ENCODE data around the gene VWA5B1. TPM values are rescaled to one million over a fixed set of nuclear protein-coding genes. Genes with fewer than 3 reads are reported as not detected.
A peak's percentile ranks its signal among the peaks of the same experiment; 100 is the strongest.

The VWA5B1 gene, protein sequence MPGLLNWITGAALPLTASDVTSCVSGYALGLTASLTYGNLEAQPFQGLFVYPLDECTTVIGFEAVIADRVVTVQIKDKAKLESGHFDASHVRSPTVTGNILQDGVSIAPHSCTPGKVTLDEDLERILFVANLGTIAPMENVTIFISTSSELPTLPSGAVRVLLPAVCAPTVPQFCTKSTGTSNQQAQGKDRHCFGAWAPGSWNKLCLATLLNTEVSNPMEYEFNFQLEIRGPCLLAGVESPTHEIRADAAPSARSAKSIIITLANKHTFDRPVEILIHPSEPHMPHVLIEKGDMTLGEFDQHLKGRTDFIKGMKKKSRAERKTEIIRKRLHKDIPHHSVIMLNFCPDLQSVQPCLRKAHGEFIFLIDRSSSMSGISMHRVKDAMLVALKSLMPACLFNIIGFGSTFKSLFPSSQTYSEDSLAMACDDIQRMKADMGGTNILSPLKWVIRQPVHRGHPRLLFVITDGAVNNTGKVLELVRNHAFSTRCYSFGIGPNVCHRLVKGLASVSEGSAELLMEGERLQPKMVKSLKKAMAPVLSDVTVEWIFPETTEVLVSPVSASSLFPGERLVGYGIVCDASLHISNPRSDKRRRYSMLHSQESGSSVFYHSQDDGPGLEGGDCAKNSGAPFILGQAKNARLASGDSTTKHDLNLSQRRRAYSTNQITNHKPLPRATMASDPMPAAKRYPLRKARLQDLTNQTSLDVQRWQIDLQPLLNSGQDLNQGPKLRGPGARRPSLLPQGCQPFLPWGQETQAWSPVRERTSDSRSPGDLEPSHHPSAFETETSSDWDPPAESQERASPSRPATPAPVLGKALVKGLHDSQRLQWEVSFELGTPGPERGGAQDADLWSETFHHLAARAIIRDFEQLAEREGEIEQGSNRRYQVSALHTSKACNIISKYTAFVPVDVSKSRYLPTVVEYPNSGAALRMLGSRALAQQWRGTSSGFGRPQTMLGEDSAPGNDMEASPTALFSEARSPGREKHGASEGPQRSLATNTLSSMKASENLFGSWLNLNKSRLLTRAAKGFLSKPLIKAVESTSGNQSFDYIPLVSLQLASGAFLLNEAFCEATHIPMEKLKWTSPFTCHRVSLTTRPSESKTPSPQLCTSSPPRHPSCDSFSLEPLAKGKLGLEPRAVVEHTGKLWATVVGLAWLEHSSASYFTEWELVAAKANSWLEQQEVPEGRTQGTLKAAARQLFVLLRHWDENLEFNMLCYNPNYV
- total RNA-seq (2014; rRNA removed) (not detected in 2 replicates), Bru-seq, nascent RNA (percentile 1 among the genes with signal in this experiment), BruChase-seq, experiment 1, labeled RNA remaining after a 6-hour chase (percentile 1 among the genes with signal in this experiment), BruChase-seq, experiment 2, labeled RNA remaining after a 2-hour chase (not detected)
- long read RNA-seq = 0 reads

DNA sequence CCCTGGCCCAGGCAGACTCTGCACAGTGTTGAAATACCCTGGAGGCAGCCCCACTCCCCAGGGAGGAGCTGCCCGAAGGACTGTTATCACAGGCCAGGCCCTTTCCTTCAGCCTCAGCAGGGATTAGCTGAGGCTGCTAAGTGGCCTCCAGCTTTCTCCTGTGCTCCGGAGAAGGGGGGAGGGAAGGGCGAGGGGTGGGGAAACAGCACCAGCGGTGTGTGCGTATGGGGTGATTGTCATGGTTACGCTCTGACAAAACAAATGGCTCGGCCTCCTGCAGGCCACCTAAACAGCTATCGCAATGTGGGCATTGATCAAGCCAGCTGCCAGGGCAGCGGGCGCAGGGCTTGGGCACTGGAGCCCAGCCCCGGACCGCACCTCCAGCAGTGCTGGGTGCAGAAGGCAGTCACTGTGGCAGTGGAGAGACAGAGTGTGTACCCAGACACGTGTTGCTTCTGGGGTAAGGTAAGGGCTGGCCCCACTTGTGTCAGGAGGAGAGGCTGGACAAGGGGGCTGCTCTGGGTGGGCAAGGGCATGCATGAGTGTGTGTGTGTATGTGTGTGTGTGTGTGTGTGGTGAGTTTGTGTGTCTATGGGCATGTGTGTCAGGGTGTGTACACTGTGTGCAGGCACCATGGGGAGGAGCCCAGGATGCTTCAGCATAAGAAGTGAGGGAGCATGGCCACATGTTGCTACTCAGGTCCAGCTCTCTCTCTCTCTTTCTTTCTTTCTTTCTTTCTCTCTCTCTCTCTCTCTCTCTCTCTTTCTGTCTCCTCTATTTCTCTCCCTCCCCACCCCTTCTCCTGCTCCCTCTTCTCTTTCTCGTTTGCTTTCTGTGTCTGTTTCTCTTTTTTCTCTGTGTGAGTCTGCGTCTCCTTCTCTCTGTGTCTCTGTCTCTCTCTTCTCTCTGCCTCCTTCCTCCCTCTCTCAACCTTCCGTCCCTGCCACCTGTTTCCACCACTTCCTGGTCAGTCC lies at the start of gene VWA5B1:
TSS of gene VWA5B1 (plus strand) at position 252 of the 974 bp plus-strand sequence. CDS start 19,727 bp downstream, outside the sequence.
- Histone ChIP-seq H3K36me3 (ENCODE audit: low read depth, low read length) (no peaks in the 10 kb centered on the region), H3K4me2 (ENCODE audit: low read length) (no peak within 1 kb of the TSS), H3K4me3 (ENCODE audit: low read length) (no peak within 1 kb of the TSS), H3K4me1 (ENCODE audit: insufficient read depth, low read length) (no peaks in the 10 kb centered on the region), H3K9me2 (replicated peaks; ENCODE audit: low read length) (no peaks in the 10 kb centered on the region), H2AFZ (ENCODE audit: low read length) (no peak within 1 kb of the TSS), H3K79me2 (ENCODE audit: low read length) (no peaks in the 10 kb centered on the region), H3F3A (ENCODE audit: low read length, unreplicated experiment) (no peaks in the 10 kb centered on the region), H3K9me3 (ENCODE audit: low read length) (no peaks in the 10 kb centered on the region), H3K27me3 (ENCODE audit: low read length) (no peaks in the 10 kb centered on the region), H3K27ac (ENCODE audit: low read length) (no peak within 1 kb of the TSS), H4K20me1 (ENCODE audit: low read length) (no peaks in the 10 kb centered on the region), H3K9ac (ENCODE audit: low read length) (no peak within 1 kb of the TSS)
- no peak for DNase-seq
- intact Hi-C loops (cut with micrococcal nuclease) = no loop called here
- no TSS peak for BruUV-seq (replicated peaks)
- ChIA-PET POLR2A (ENCODE audit: unreplicated experiment) (no interaction called here), CTCF (interaction anchor here (0.6 kb wide), 1 partner anchor 39 kb away, joined by 3 read pairs; no protein-coding TSS in a partner anchor)
- ATAC-seq = no peak
- TF ChIP-seq, protein P1, sequence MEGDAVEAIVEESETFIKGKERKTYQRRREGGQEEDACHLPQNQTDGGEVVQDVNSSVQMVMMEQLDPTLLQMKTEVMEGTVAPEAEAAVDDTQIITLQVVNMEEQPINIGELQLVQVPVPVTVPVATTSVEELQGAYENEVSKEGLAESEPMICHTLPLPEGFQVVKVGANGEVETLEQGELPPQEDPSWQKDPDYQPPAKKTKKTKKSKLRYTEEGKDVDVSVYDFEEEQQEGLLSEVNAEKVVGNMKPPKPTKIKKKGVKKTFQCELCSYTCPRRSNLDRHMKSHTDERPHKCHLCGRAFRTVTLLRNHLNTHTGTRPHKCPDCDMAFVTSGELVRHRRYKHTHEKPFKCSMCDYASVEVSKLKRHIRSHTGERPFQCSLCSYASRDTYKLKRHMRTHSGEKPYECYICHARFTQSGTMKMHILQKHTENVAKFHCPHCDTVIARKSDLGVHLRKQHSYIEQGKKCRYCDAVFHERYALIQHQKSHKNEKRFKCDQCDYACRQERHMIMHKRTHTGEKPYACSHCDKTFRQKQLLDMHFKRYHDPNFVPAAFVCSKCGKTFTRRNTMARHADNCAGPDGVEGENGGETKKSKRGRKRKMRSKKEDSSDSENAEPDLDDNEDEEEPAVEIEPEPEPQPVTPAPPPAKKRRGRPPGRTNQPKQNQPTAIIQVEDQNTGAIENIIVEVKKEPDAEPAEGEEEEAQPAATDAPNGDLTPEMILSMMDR (conservative IDR thresholded peaks at IDR 0.05; ENCODE audit: low read depth, low read length) = no peak
- TF ChIP-seq EZH2 (IDR thresholded peaks at IDR 0.05; ENCODE audit: low read length, unreplicated experiment) (no peak), EZH2phosphoT487 (IDR thresholded peaks at IDR 0.05; ENCODE audit: borderline replicate concordance, low read length) (no peak)

DNA sequence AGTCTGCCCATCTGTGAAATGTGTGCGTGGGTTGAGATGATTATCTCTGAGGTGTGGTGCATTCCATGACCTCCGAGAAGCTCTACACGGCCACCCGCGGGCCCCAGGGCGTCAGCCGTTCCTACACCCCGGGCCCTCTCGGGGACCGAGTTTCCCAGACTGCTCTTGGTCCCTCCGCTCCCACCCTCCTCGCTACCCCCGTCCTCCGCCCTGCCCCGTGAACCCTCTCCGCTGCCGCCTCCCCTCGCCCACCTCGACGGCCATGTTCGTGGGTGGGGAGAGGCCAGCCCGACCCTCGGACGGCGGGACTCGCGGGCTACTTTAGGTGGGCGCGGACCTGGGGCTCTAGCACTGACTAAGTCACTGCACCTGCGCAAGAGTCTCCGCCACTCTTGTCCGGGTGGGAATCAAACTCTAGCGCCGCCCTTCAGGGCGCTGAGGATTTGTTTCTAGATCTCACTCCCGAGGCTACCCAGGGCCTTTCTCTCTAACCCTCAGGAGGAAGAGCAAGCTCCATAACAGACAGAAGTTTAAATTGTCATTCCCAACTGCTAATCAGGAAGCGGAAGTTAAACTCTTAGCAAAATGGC lies 47.7 kb upstream of the VWA5B1 start:
- Histone ChIP-seq H3K4me1 (ENCODE audit: insufficient read depth, low read length) (peaks cover 7% of the 10 kb centered on the region), H3K9ac (ENCODE audit: low read length) (no peak overlapping the region), H3K4me3 (ENCODE audit: low read length) (no peak overlapping the region), H3K9me2 (replicated peaks; ENCODE audit: low read length) (no peaks in the 10 kb centered on the region), H3K9me3 (ENCODE audit: low read length) (no peaks in the 10 kb centered on the region), H4K20me1 (ENCODE audit: low read length) (no peaks in the 10 kb centered on the region), H3K27ac (ENCODE audit: low read length) (no peak overlapping the region), H3K79me2 (ENCODE audit: low read length) (no peaks in the 10 kb centered on the region), H2AFZ (ENCODE audit: low read length) (no peak overlapping the region), H3K4me2 (ENCODE audit: low read length) (no peak overlapping the region), H3K27me3 (ENCODE audit: low read length) (no peaks in the 10 kb centered on the region), H3F3A (ENCODE audit: low read length, unreplicated experiment) (no peaks in the 10 kb centered on the region), H3K36me3 (ENCODE audit: low read depth, low read length) (no peaks in the 10 kb centered on the region)
- intact Hi-C loops (cut with micrococcal nuclease) = no loop called here
- ChIA-PET POLR2A (ENCODE audit: unreplicated experiment) (no interaction called here), CTCF (no interaction called here)
- no TSS peak for BruUV-seq (replicated peaks)
- ATAC-seq (no peak), DNase-seq (no peak)
- no peak for TF ChIP-seq EZH2phosphoT487 (IDR thresholded peaks at IDR 0.05; ENCODE audit: borderline replicate concordance, low read length)

All from PC-3 (cell line).